Suppressor macrophage treated with lipopolysaccharide for 4 hours (primary cell): ENCODE results near the gene ZNF526.
A peak's percentile ranks its signal among the peaks of the same experiment; 100 is the strongest.
"Not testable (repeated sequence)": the region's sequence is repeated elsewhere in the genome, so short reads cannot be mapped to it uniquely, and the experiment has no call there.

Experiments
- DNase-seq: peaks from one replicate; pipeline ENCODE4 v3.0.0-alpha.2; 2020

The ZNF526 gene

DNA sequence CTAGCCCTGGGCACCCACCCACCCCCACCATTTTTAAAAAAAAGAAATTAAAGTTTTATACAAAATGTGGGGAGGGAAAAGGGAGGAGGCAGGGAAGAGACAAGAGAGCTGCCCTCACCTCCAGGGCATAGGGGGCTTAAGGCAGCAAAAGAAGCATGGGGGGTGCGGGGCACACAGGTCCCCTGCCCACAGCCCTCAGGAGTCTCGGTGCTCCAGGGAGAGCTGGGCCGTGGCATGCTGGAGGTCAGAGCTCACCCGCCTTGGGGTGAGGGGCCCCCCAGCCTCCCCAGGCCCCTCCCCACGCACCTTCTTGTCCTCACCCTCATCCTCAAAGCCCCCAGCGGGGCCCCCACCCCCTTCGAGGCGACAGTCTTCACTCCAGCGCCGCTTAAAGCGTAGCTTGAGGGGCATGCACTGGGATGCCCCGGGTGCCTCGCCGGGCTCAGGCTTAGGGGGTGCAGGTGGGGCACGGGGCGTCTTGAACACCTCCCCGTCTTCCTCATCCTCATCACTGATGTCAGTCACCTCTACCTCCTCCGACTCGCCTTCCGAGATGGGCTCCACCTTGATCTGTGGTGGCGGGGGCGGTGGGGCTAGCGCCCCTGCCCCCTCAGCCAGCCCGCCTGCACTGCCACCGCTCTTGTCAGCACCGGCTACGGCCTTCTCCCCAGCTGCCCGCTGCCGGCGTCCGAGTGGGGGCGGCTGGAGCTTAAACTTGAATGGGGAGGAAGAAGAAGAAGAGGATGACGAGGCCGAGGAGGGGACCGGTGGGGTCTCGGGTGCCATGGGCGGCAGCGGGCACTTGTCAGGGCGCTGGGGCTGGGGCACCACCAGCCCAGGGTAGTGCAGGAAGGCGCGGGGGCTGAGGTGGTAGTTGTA lies 28.4 kb downstream of the ZNF526 start:
- no peak for DNase-seq

DNA sequence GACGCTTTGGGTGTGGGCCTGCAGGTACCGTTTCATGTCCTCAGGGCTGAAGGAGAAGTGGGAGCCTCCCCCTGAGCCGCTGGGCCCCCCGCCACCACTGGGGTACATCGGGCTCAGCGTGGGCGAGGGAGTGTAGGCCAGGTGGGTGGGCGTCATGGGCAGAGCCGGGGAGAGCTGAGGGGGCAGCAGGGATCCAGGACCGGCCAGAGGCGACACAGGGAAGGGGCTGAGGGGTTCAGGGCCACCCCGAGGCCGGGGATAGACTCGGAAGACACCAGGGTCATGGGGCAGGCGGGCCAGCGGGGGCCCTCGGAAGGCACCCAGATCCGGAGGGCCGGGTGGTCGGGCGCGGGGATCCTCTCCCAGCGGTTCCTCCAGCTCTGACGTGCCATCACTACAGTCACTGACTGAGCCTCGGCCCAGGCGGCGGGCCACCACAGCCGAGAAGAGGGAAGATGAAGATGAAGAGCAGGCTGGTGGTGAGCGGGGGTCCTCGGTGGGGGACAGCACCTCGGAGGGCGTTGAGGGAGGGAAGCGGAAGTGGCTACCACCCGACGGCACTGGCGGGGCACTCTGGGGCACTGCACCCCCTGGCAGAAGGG lies 29.1 kb downstream of the ZNF526 start:
- no peak for DNase-seq

DNA sequence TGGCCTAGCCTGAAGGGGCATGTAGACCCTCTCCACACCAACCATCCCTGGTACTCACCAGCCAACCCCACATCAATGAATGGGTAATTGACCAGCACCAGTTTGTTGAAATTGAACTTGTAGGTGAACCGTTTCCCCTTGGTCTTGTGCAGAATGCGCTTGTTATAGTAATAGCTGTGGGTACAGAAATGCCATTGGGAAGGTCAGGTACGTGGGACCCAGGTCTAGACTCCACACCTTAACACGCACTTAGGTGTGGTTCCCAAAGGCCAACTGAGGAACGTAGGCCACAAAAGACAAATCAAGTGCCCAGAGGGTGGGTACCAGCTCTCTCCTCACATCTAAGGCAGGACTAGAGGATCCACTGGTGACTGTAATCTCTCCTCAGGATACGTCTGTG lies 29.7 kb downstream of the ZNF526 start:
- DNase-seq: no peak

GRCh38 chr19:42250183-42250665 lies 30.1 kb downstream of the ZNF526 start:
- DNase-seq: no peak

- peak; percentile 41 for DNase-seq
Observed at GRCh38 chr19:42250666-42251531, 30.8 kb downstream of the ZNF526 start.

- DNase-seq: no peak
Observed at GRCh38 chr19:42251572-42252358, 31.7 kb downstream of the ZNF526 start.

DNA sequence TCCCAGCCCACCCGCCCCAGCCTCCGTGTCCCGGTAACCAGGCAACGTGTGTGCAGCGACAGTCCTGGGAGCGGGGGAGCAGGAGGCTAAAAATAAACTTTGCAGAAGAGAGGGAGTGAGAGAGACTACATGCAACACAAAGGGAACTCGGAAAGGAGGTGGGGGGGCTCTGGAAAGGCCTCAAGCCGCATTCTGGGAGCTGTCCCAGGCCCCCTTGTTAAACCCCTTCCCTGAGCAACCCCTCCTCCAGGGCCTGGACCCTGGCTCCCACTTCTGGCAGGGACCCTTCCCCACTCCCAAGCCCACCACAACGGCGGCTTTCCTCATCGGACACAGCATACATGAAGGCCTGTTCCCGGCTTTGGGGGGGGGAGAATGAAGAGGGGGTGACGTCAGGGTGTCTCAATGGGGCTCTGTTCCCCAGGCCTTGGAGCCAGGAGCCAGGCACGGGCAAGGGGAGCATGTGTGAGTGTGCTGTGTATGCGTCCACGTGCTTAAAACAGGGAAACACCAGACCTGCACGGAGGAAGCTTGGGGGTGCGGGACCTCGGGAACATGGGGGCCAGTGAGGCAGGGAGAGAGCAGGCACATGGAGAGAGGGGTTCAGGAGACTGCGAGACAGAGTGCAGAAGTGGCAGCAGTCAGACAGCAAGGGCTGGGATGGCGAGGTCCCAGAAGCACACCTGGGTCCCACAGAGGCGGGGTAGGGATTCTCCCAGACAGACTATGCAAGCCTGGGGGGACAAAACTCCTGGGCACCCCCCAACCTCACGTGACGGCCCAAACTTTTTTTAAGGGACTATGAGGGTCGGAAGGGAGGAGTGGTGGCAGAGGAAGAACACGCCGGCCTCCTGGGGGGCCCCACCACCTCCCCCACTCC lies 32.5 kb downstream of the ZNF526 start:
- peak; percentile 36 for DNase-seq

DNA sequence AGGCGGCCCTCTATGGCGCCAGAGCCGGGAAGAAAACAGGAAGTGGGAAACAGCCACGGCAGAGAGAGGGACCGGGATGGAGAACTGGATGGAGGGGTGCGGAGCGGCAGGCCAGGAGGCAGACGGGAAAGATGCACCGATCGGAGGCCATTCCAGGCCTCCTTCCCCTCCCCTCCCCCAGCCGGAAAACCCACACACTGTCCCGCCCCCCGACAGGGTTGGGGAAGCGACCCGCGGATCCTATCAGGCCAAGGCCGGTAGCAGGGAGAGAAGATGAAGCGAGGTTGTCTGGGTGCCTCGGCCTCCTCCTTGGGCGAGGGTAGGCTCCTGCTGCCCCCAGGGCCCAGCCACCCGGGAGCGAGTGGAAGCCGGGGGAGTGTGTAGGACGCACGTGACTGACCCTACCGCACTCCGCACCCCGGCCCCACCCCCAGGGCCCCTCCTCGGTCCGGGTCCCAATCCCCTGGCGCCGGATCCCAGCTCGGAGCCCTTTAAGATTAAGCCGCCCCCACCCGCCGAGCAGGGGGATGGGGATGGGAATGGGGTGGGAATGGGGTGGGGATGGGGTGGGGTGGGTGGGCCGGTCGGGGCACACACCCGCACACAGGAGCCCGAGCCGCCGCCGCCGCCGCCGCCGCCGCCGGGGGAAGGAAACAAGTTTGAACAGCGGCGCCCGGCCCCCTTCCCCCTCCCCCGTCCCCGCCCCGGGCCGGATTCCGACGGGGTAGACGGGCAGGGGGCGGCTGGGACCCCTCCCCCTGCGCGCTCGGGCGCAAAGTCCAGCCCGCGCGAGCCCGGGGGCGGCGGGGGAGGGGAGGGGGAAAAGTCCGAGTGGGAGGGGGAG lies 33.4 kb downstream of the ZNF526 start:
- no peak for DNase-seq

DNA sequence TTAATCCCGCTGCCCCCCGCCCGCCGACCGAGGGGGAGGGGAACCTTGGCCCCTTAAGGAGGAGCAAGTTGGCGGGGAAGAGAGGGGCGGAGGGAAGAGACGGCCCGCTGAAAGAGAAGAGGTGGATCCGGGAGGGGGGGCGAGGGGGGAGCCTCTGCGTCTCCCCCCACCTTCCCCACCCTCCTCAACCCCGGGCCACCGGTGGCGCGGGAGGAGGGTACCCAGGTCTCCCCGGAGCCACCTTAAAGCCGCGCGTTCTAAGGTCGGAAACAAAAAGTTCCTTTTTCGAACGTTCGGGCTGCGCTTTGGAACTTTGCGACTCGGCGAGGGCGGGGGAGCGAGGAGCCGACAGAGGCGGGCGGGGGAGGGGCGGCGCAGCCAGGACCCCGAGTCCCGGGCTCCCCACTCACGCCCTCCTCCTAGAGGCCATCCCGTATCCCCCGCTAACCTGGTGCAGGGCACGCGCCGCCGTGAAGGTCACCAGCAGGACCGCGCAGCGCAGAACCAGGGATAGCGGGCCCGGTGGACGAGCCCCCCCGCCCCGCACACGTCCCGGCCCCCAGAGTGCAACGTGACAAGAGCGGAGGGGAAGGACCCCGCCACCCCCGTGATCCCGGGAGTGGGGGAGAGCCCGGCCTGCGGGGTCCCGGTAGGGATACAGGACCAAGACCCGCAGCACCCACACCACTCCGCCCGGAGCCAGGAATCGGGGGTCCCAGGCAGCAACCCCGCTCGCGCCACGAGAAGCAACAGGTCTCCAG lies 34.2 kb downstream of the ZNF526 start:
- DNase-seq: peak; percentile 76

GRCh38 chr19:42254850-42255765 lies 35.0 kb downstream of the ZNF526 start, which contains the start of gene ERF:
ERF (minus strand) TSS chr19:42255128; CDS start chr19:42254999, 129 bp downstream.
- peak; percentile 97 for DNase-seq

DNA sequence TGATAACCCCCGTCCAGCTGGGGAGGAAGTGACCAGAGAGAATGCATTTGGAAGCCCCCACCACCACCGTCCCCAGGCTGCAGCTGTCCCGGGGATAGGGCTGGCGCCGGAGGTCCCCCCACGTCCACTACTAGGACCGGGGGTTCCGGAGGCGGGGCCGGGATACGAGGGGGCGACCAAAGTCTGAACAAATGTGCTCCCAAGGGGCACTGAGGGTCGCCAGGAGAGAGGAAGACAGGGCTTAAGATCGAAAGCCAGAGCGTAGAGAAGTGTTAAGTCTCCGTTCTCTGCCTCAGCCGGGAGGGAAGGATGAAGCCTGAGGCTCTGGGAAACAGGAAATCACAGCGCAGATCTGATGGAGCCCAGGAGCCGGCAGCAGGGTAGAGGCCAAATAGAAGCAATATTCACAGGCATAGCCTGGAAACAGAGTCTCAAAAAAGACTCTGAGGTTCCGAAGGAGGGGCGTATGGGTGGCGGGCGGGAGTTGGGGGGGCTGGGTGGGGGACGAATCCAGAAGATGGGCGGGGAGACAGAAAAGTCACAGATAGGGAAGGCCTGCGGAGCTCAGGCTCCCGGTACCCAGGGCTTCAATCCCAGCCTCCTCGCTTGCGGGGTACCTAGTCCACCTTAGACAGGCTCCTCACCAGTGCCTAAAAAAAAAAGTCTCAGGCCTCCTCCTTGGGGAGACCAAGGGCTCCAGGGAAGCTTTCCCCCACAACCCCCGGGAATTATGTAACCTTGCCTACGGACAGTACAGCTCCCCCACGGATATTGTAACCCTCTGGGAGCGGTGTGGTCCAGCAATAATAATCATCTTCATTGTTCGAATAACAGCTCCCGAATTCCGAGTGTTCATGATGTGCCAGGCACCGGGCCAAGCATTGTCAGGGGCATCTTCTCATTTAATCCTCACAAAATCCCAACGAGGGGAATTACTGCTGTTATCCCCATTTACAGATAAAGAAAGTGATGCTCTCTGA lies 35.9 kb downstream of the ZNF526 start:
- DNase-seq: peak; percentile 35

DNA sequence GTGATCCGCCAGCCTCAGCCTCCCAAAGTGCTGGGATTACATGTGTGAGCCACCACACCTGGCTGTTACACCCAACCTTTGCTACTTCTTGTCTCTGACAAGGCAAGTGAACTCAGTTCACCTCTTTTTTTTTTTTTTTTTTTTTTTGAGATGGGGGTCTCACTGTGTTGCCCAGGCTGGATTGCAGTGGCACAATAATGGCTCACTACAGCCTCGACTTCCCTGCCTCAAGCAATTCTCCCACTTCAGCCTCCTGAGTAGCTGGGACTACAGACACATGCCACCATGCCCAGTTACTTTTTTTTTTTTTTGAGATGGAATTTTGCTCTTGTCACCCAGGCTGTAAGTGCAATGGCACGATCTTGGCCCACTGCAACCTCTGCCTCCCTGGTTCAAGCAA lies 37.7 kb downstream of the ZNF526 start:
- DNase-seq: not testable (repeated sequence)

- no peak for DNase-seq
Observed at GRCh38 chr19:42261763-42262162, 41.7 kb downstream of the ZNF526 start.

DNA sequence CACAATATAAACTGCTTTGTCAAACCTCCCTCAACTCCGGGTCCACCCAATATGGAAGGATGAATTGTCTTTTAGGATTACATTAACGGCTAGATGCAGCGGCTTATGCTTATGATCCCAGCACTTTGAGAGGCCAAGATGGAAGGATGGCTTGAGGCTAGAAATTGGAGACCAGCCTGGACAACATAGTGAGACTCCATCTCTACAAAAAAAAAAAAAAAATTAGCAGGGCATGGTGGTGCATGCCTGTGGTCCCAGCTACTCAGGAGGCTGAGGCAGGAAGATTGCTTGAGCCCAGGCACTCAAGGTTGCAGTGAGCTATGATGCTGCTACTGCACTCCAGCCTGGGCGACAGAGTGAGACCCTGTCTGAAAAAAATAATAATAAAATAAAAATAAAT lies 46.0 kb downstream of the ZNF526 start:
- DNase-seq: not testable (repeated sequence)

- not testable (repeated sequence) for DNase-seq
Observed at GRCh38 chr19:42266928-42267603, 47.0 kb downstream of the ZNF526 start.

DNA sequence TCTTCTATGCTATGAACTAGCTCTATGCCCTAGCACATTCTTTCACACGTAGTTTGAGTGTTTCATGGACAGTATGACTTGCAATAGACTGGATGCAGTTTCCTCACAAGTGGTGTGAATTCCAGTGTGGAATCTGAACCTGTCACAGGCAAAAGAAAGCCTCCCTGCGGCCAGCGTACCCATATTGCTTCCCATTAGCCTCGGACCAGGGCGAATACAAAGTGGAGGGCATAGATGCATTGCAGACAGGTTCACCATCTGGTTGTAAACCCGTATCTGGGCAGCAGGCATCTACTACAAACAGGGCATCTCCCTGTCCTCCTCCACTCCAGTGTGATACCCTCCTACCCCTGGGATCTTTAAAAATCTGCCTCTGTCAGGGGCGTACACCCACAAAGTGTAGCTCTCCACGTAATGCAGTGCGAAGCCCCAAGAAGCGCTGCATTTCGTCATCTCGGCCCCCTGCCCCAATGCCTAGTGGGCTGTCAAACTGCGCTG lies 47.6 kb downstream of the ZNF526 start:
- DNase-seq: no peak
